ENCODE measurements around the gene CORO2A.

GRCh38 chr9:98191181-98191608, 1.2 kb downstream of the CORO2A start:
- TF ChIP-seq ZNF362 (tag by site-specific recombination; IDR thresholded peaks at IDR 0.05), result no peak
- TF ChIP-seq ZNF48 (tag by site-specific recombination; IDR thresholded peaks at IDR 0.05), result no peak
- no peak for TF ChIP-seq CTCF (tag by site-specific recombination; IDR thresholded peaks at IDR 0.05)
- no peak for TF ChIP-seq ZNF398 (tag by site-specific recombination; IDR thresholded peaks at IDR 0.05)
- TF ChIP-seq SP7 (tag by site-specific recombination; IDR thresholded peaks at IDR 0.05), result no peak
- no peak for TF ChIP-seq ZNF785 (tag by site-specific recombination; IDR thresholded peaks at IDR 0.05)
- TF ChIP-seq ZNF138 (tag by site-specific recombination; IDR thresholded peaks at IDR 0.05; ENCODE audit: borderline replicate concordance), result no peak
- no peak for TF ChIP-seq ZNF558 (tag by site-specific recombination; IDR thresholded peaks at IDR 0.05)
- no peak for TF ChIP-seq RBAK (tag by site-specific recombination; IDR thresholded peaks at IDR 0.05)
